GM12878 (cell line): ENCODE data around the gene INSYN2B. TPM values are rescaled to one million over a fixed set of nuclear protein-coding genes. Genes with fewer than 3 reads are reported as not detected.

Experiments
- ATAC-seq: fragments of 200-7000 bp; cut with Tn5 transposase; 3 replicates; pipeline ENCODE4 v1.9.1; 2020; ENCODE audit warnings: mild to moderate bottlenecking, moderate library complexity
- BruUV-seq: library from RNA; stranded (reverse); fragments of 400-500 nt; replicated peaks from 2 replicates; lab custom pipeline; 2021; lab: Mats Ljungman, UMichigan
- CTCF ChIA-PET: fragments of 300-600 bp; sonication (Branson Sonifier 250); formaldehyde crosslinking; extraction: SDS; loops from one replicate; lab custom pipeline; 2021; ENCODE audit warnings: inconsistent platforms; lab: Yijun Ruan, JAX
- POLR2A ChIA-PET: fragments of 350-600 bp; formaldehyde crosslinking; extraction: SDS; loops from one replicate; lab custom pipeline; 2021; ENCODE audit warnings: inconsistent platforms; lab: Charles Lee
- RAD21 ChIA-PET: fragments of 300-600 bp; sonication (Branson Sonifier 250); formaldehyde crosslinking; loops from one replicate; lab custom pipeline; 2023; ENCODE audit warnings: antibody characterized with exemption; ENCODE audit not compliant: unreplicated experiment; lab: Charles Lee
- SMC1A ChIA-PET: fragments of 300-600 bp; sonication (Branson Sonifier 250); formaldehyde crosslinking; loops from one replicate; lab custom pipeline; 2023; ENCODE audit not compliant: unreplicated experiment, uncharacterized antibody; lab: Charles Lee
- DNase-seq: peaks from one replicate; pipeline ENCODE4 v3.0.0-alpha.2; 2011; ENCODE audit warnings: low read depth, low spot score
- FAIRE-seq: peaks from 3 replicates; lab custom pipeline; 2011; peaks lifted over from hg19 to GRCh38; lab: Jason Lieb, UNC
- H2AFZ ChIP-seq: 2 replicates; pipeline ENCODE4 v1.6.0; 2011; ENCODE audit warnings: low read depth, low read length, control low read depth; ENCODE audit not compliant: control insufficient read depth
- H3K27ac ChIP-seq: 2 replicates; pipeline ENCODE4 v1.5.1; 2011; ENCODE audit warnings: control low read depth; ENCODE audit not compliant: control insufficient read depth, insufficient read depth
- H3K27me3 ChIP-seq, 2 experiments: replicated peaks in 1 of 2; 2 replicates each; pipeline versions ENCODE4 v1.6.0 to v1.6.1; 2011; ENCODE audit warnings: low read length in 1 of 2; ENCODE audit not compliant: control insufficient read depth in 2 of 2, insufficient read depth in 2 of 2
- H3K36me3 ChIP-seq, 2 experiments: 2 replicates each; pipeline ENCODE4 v1.5.1; 2011; ENCODE audit warnings: low read length in 1 of 2; ENCODE audit not compliant: control insufficient read depth in 2 of 2, insufficient read depth in 2 of 2
- H3K4me1 ChIP-seq: 2 replicates; pipeline ENCODE4 v1.6.1; 2011; ENCODE audit warnings: mild to moderate bottlenecking, low read length, moderate library complexity, mixed read lengths; ENCODE audit not compliant: control insufficient read depth, insufficient read depth
- H3K4me2 ChIP-seq: 2 replicates; pipeline ENCODE4 v1.6.0; 2011; ENCODE audit warnings: control low read depth; ENCODE audit not compliant: control insufficient read depth, insufficient read depth
- H3K4me3 ChIP-seq: fragments of 200-600 bp; sonication (generic); 2 replicates; pipeline ENCODE4 v1.5.1; 2016
- H3K79me2 ChIP-seq: 2 replicates; pipeline ENCODE4 v1.6.0; 2011; ENCODE audit warnings: low read length; ENCODE audit not compliant: control insufficient read depth, insufficient read depth
- H3K9ac ChIP-seq: 2 replicates; pipeline ENCODE4 v1.8.0; 2011; ENCODE audit warnings: low read length, control low read depth, mixed read lengths; ENCODE audit not compliant: control insufficient read depth, insufficient read depth
- H3K9me3 ChIP-seq: replicated peaks from 3 replicates; pipeline ENCODE4 v1.5.1; 2011; ENCODE audit warnings: mild to moderate bottlenecking, low read length; ENCODE audit not compliant: control insufficient read depth, insufficient read depth
- H4K20me1 ChIP-seq: 2 replicates; pipeline ENCODE4 v1.6.0; 2011; ENCODE audit not compliant: control insufficient read depth, insufficient read depth
- EP300 ChIP-seq, 2 experiments: fragments of 150-350 bp in 1 of 2; IDR thresholded peaks; 2 replicates each; pipeline ENCODE4 v1.6.1; 2011 to 2012; ENCODE audit warnings: low read depth in 2 of 2, low read length in 2 of 2, borderline replicate concordance in 1 of 2, improper control_type of control experiment in 1 of 2, inconsistent platforms in 1 of 2; ENCODE audit not compliant: control insufficient read depth in 1 of 2
- FOXM1 ChIP-seq: IDR thresholded peaks from 2 replicates; pipeline ENCODE4 v1.6.1; 2012; ENCODE audit warnings: low read depth, mild to moderate bottlenecking, inconsistent platforms, low read length, moderate library complexity
- GABPA ChIP-seq: IDR thresholded peaks from 2 replicates; pipeline ENCODE4 v1.6.1; 2014; ENCODE audit warnings: antibody characterized with exemption, low read depth, mild to moderate bottlenecking, inconsistent platforms
- IKZF1 ChIP-seq: fragments of 450-650 bp; conservative IDR thresholded peaks from 2 replicates; pipeline ENCODE4 v1.6.1; 2017; ENCODE audit warnings: antibody characterized with exemption, mild to moderate bottlenecking
- IKZF2 ChIP-seq, 2 experiments: fragments of 450-650 bp; IDR thresholded peaks; 2 replicates each; pipeline ENCODE4 v1.6.1; 2017; ENCODE audit warnings: mild to moderate bottlenecking in 2 of 2, moderate library complexity in 2 of 2
- NR2F1 ChIP-seq: fragments of 450-650 bp; conservative IDR thresholded peaks from 2 replicates; pipeline ENCODE4 v1.6.1; 2017; ENCODE audit warnings: mild to moderate bottlenecking
- TCF7 ChIP-seq: IDR thresholded peaks from 2 replicates; pipeline ENCODE4 v1.6.1; 2014; ENCODE audit warnings: antibody characterized with exemption, borderline replicate concordance
- WGBS: methylation state at CpG from one replicate; pipeline ENCODE4 v1.1.6; 2016; ENCODE audit warnings: low lambda C conversion rate; ENCODE audit not compliant: insufficient replicate concordance, insufficient coverage; ENCODE audit errors: missing lambda C conversion rate; 5-methylcytosine and 5-hydroxymethylcytosine counted together
- in situ Hi-C: fragments of 300-500 bp; cut with MboI; formaldehyde crosslinking; loops from 9 replicates; pipeline ENCODE4 v1.14.3; 2018; ENCODE audit warnings: mixed read lengths
- intact Hi-C: fragments of 100-400 bp; cut with micrococcal nuclease; formaldehyde crosslinking; loops from one replicate; pipeline ENCODE4 v1.14.2; 2022; ENCODE audit not compliant: unreplicated experiment
- polyA plus RNA-seq, 11 experiments: library from polyadenylated mRNA; depleted of rRNA in 4 of 11; unstranded in 6 of 11; stranded (reverse) in 5 of 11; fragments of >200 nt; fragmentation: Nextera tagmentation in 4 of 11; fragmentation: Illumina TruSeq in 1 of 11; extraction: Ambion mirVana in 4 of 11; extraction: Trizol in 1 of 11; gene quantifications; 1 replicate in 1 of 11; 2 replicates in 10 of 11; pipeline versions ENCODE4 v1.2.1 to v1.2.3, GENCODE V29; 2011 to 2016; ENCODE audit warnings: inconsistent platforms in 2 of 11, missing spikeins in 2 of 11, low read depth in 1 of 11
- total RNA-seq, 4 experiments: library from RNA; depleted of rRNA in 3 of 4; stranded (reverse); fragments of >200 nt in 3 of 4; fragmentation: Illumina TruSeq in 1 of 4; extraction: Trizol in 1 of 4; gene quantifications; 2 replicates each; pipeline versions ENCODE4 v1.2.1 to v1.2.3, GENCODE V29; 2013 to 2021
- TF ChIP-seq, protein P1 (sequence below): IDR thresholded peaks from 2 replicates; pipeline ENCODE4 v1.6.1; 2011; ENCODE audit warnings: low read depth, mild to moderate bottlenecking, low read length, moderate library complexity, borderline replicate concordance; ENCODE audit errors: extremely low read depth

The INSYN2B gene
- total and polyA plus RNA-seq, 10 of the 15 experiments (the other 5 are each of a cell fraction or from before 2014, with no cell fraction given) = 0.05 to 0.27 (median 0.13) TPM; not detected in 7

DNA sequence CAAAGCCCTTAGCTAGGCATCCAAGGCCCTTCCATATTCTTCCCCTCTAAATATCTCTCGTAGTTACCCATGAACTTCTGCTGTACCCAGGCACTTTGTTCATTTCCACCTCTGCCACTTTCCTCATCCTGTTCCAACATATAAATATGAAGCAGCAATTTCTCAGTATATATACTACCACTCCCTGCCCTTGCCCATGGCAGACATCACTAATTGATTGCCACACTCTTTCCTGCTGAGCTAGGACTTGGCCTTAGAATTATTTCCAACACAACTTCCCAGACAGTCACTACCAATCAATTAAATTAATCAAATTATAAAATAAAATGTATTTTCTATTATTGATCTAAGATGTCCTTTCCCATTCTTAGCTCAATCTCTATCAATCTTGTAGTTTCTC, 8.5 kb downstream of the INSYN2B start (continued):
- TF ChIP-seq FOXM1 = no peak
- no peak for TF ChIP-seq GABPA
- no peak for TF ChIP-seq NR2F1
- TF ChIP-seq EP300 (IDR thresholded peaks at IDR 0.05; ENCODE audit: borderline replicate concordance in 1 of 2, control insufficient read depth in 1 of 2, low read depth in 2 of 2, low read length in 2 of 2) = no peak
- TF ChIP-seq, protein P1, sequence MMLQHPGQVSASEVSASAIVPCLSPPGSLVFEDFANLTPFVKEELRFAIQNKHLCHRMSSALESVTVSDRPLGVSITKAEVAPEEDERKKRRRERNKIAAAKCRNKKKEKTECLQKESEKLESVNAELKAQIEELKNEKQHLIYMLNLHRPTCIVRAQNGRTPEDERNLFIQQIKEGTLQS = no peak

- SMC1A ChIA-PET = interaction anchor here (0.6 to 1.7 kb wide), 6 partner anchors 9 to 515 kb away, joined by 3 to 7 read pairs (median 4); partner anchors contain the start of gene INSYN2B
- Histone ChIP-seq H3K79me2 (no peaks in the 10 kb centered on the region), H3K27me3 (no peaks in the 10 kb centered on the region)
- intact Hi-C loops = no loop called here
- TF ChIP-seq GABPA (no peak), IKZF2 (IDR thresholded peaks at IDR 0.05) (no peak), TCF7 (no peak), IKZF1 (no peak)
- TF ChIP-seq, all 136 proteins: peak for 0
- no peaks in the 10 kb centered on the region; the same call in 1 of the 2 replicates for H4K20me1 ChIP-seq
- H3K4me2 ChIP-seq = no peak overlapping the region
- DNase-seq = no peak
- H3K4me1 ChIP-seq = no peaks in the 10 kb centered on the region; the same call in 1 of the 2 replicates
- FAIRE-seq = no peak
- H3K27ac ChIP-seq = no peak overlapping the region
- ChIA-PET RAD21 (interaction anchor here (0.7 to 0.8 kb wide), 3 partner anchors 9 to 248 kb away, joined by 3 to 4 read pairs (median 3); partner anchors contain the start of gene INSYN2B), POLR2A (interaction anchor here (0.6 kb wide), 1 partner anchor 191 kb away, joined by 3 read pairs; no protein-coding TSS in a partner anchor), CTCF (interaction anchor here (0.7 to 2.8 kb wide), 5 partner anchors 9 to 879 kb away, joined by 3 to 17 read pairs (median 4); partner anchors contain the start of gene INSYN2B)
- H3K36me3 ChIP-seq = peaks cover 0 to 5% of the 10 kb centered on the region in 2 experiments; a peak in 3 of 4 replicates
- ATAC-seq = no peak
- WGBS = 90% methylated on average over 8 of the region's 8 CpGs
- no peak overlapping the region for H3K9ac ChIP-seq
- in situ Hi-C loops = no loop called here
- no peak overlapping the region for H3K4me3 ChIP-seq
- no TSS peak for BruUV-seq
- no peak overlapping the region for H2AFZ ChIP-seq
- no peaks in the 10 kb centered on the region for H3K9me3 ChIP-seq
Observed at GRCh38 chr5:169970911-169971765, 9.2 kb downstream of the INSYN2B start.
